ENCODE data around the gene CMPK2.
"Not testable (repeated sequence)": the region's sequence is repeated elsewhere in the genome, so short reads cannot be mapped to it uniquely, and the experiment has no call there.

CMPK2 gene

GRCh38 chr2:6880200-6880733, 14.6 kb upstream of the CMPK2 start:
- no peak for DNase-seq (ENCODE audit: extremely low read depth in 1 of 2, low read depth in 1 of 2)

DNA sequence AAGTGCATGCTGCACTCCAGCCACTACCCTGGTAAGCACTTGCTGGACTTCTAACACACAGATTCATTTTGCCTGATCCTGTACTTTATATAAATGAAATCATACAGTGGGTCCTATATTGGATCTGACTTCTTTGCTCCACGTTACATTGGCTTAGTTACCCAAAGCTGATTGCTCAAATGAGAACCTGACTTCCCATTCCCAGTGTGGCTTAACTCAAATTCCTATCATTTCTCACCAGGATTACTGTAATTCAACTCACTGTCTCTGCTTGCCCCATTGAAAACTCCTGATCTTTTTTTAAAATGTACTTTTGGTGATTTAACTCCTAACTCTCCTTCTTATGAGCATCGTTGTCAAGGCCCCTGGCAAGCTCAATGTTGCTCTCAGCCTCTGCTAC, 13.3 kb upstream of the CMPK2 start:
- no peak for DNase-seq (ENCODE audit: extremely low read depth in 1 of 2, low read depth in 1 of 2)

DNA sequence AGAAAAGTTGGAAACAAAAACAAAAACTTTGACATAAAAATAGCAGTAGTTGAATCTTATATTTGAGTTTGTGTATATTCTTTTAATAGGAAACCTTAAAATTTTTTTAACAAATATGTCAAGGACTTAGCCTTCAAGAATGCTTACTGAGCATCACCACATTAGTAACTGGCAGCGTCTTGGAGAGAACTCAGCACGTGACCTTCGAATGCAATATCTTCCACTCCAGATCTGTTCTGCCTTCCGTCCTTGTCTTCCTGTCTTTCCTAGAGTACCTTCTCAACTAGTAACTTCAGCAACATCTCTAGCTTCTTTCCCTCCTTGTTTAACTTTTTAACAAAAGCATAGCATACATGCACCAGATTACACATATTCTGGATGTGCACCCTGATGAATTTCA, 12.8 kb upstream of the CMPK2 start:
- DNase-seq (ENCODE audit: extremely low read depth in 1 of 2, low read depth in 1 of 2) = no peak

DNA sequence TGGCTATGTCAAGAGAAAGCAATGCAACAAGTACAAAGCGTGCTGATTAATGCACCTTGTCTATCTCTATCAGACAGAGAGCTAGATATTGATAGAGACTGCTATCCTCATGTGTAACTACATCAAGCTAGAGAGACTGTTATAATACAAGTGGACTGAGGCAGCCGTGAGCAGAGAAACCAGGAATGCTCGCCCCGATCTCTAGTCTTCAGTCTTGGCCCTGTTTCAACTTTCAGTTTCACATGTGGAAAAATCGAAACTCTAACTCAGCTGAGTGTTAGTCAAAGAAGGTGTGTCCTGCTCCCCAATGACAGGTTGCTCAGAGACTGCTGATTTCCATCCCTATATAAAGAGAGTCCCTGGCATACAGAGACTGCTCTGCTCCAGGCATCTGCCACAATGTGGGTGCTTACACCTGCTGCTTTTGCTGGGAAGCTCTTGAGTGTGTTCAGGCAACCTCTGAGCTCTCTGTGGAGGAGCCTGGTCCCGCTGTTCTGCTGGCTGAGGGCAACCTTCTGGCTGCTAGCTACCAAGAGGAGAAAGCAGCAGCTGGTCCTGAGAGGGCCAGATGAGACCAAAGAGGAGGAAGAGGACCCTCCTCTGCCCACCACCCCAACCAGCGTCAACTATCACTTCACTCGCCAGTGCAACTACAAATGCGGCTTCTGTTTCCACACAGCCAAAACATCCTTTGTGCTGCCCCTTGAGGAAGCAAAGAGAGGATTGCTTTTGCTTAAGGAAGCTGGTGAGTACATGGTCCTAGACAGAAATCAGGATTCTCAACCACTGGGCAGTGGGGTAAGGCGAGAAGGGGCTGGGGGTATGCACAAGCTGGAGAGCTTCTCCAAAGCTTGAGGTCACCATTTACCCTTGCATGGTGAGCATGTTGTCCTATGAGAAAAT, 11.9 kb upstream of the CMPK2 start, which contains the start of gene RSAD2:
Gene RSAD2, plus strand, starts transcription at position 376 of the 903 bp plus-strand sequence. Its CDS starts 24 bp downstream, at position 400.
- DNase-seq (ENCODE audit: extremely low read depth in 1 of 2, low read depth in 1 of 2) = peak in 1 of 2 donors; percentile 24

DNA sequence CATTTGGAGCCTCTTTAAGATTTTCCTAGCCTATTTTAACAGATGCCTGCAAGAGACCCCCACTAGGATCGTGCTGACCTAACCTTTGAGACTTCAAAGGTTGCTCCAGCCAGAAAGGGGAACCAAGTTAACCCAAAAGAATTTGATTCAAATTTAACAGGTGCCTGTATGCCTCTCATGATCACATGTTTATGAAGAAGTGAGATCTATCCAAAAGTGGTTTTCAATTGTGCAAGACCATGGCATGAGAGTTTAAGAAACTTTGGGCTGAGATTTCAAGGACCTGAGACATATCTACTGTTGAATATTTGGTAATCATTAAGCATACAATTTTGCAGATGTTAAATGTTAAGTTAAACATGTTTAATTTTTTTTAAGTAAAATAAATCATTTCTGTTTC, 10.6 kb upstream of the CMPK2 start:
- no peak for DNase-seq (ENCODE audit: extremely low read depth in 1 of 2, low read depth in 1 of 2)

DNA sequence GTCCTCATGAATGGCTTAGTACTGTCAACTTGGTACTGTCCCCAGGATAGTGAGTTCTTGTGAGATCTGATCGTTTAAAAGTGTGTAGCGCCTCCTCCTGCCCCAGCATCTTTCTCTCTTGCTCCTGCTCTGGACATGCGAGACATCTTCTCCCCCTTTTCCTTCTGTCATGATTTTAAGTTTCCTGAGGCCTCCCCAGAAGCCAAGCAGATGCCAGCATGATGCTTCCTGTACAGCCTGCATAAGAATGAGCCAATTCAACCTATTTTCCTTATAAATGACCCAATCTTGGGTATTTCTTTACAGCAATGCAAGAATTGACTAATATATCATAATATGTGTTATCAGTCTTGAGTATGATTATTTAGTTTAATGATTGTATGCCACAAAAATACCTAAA, 8.3 kb upstream of the CMPK2 start:
- DNase-seq (ENCODE audit: extremely low read depth in 1 of 2, low read depth in 1 of 2) = no peak

DNA sequence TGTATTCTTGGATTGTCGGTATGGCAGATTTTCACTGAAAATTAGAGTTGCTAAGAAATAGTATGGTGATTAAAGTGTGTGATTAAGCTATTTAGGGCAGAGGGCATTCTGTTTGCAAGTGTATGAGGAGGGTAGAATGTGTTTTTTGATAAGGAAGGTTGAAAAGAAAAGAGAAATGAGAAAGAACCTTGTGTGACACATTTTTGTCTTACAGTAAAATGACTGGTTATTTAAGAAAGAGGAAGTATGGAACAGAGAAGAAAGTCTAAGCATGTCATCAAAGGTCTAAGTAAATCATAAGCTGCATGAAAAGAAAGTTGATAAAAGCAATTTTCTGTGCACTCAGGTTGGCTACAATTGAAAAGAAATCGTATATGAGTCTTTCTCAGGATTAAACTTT, 6.7 kb upstream of the CMPK2 start:
- DNase-seq (ENCODE audit: extremely low read depth in 1 of 2, low read depth in 1 of 2) = no peak

DNA sequence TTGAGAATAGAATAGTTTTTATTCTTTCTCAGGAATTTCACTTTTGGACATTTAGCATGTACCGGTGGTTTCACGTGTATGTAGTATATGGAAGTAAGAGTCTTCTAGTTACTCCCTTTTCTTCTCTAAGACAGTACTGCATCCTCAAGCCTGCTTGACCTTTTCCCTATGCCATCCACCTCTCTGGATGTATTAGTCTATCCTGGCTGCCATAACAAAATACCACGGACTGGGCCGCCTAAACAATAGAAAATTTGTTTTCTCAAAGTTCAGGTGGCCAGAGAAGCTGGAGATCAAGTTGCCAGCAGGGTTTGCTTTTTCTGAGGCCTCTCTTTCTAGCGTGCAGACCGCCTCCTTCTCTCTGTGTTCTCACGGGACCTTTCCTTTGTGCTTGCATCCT, 1.3 kb upstream of the CMPK2 start:
- no peak for DNase-seq (ENCODE audit: extremely low read depth in 1 of 2, low read depth in 1 of 2)

DNA sequence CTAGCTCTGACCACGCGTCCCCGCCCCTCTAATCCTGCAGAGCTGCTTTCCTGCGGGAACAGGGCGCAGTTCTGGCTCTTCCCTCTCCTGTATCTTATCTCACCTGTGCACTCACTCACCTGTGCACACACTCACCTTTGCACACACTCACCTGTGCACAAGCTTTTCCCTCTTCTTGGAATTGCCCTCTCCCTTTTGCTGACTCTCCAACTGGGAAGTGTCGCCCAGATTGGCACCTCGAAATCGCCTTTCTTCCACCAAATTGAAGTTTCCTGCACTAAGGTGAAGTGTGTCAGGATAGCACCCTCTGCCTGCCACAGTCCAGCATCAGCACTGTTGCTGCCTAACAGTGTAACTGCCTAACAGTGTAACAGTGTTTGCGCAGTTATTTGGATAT, 566 bp upstream of the CMPK2 start:
- peak in 1 of 2 donors; percentile 8 for DNase-seq (ENCODE audit: extremely low read depth in 1 of 2, low read depth in 1 of 2)

- no peak for DNase-seq (ENCODE audit: extremely low read depth in 1 of 2, low read depth in 1 of 2)
Observed at GRCh38 chr2:6864923-6865345, 773 bp downstream of the CMPK2 start.

DNA sequence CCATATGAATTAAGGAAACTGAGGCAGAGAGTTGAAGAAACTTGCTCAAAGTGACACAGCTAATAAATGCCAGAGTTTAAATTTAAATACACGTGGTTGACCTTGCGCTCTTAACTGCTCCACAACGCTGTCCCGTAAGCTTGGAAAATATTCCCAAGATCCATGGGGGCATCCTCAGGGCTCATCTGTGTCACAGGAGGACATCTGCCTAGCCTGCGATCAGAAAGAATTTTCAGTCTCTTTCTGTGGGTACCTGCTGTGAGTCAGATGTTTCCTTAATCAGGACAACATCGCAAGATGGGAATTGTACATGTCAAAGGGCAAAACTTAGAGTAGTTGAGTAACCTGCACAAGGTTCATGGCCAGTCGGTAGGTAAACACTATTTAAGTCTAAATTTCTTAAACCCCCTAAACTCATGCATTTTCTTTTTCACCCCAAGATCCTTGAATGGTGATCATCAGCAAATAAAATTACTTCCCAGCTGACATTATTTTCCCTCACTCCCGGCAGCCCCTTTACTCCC, 1.4 kb downstream of the CMPK2 start:
- DNase-seq (ENCODE audit: extremely low read depth in 1 of 2, low read depth in 1 of 2) = no peak

DNA sequence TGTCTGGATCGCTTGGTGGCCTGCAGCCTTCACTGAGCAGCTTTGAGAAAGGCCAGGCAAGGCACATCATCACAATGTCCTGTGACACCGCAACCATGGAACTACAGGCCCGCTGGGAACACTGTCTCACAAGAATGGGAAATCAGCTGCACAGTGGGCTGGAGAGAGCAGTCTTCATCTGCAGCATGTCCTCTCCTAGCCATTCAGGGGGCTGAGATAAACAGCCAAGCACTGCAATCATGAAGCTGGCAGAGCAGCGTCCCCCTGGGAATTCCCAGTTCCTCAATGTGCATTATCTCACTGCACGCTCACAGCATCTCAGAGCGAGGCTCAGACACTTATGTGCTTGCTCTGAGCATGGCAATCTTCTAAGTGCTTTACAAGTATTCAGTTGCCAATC, 1.9 kb downstream of the CMPK2 start:
- DNase-seq (ENCODE audit: extremely low read depth in 1 of 2, low read depth in 1 of 2) = no peak

- DNase-seq (ENCODE audit: extremely low read depth in 1 of 2, low read depth in 1 of 2) = no peak
Observed at GRCh38 chr2:6860296-6860695, 5.4 kb downstream of the CMPK2 start.

DNA sequence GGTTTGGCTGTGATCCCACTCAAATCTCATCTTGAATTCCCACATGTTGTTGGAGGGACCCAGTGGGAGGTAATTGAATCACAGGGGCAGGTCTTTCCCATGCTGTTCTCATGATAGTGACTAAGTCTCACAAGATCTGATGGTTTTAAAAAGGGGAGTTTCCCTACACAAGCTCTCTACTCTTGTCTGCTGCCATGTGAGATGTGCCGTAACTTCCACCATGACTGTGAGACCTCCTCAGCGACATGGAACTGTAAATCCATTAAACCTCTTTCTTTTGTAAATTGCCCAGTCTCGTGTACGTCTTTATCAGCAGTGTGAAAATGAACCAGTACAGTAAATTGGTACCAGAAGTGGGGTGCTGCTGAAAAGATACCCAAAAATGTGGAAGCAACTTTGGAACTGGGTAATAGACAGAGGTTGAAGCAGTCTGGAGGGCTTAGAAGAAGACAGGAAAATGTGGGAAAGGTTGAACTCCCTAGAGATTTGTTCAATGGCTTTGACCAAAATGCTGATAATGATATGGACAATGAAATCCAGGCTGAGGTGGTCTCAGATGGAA, 7.2 kb downstream of the CMPK2 start:
- DNase-seq (ENCODE audit: extremely low read depth in 1 of 2, low read depth in 1 of 2) = not testable (repeated sequence)

- DNase-seq (ENCODE audit: extremely low read depth in 1 of 2, low read depth in 1 of 2) = no peak
Observed at GRCh38 chr2:6856548-6856920, 9.2 kb downstream of the CMPK2 start.

GRCh38 chr2:6855860-6856547, 9.7 kb downstream of the CMPK2 start:
- DNase-seq (ENCODE audit: extremely low read depth in 1 of 2, low read depth in 1 of 2) = no peak

DNA sequence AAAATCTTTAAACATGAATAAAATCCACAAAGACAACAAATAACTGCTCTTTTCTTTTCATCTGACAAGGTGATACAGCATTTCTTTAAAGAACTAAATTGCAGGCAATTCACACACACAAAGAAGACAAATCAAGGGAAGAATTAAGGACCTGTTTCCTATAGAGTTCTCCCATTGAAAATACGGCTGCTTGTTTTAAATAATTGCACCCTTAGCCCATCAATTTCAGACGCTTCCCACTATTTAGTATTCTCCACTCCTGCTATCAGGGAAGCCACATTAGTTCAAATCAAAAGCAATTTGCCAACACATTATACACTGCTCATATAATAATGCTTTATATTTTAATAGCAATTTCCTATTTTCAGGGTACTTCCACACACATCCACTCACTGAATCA, 11.3 kb downstream of the CMPK2 start:
- no peak for DNase-seq (ENCODE audit: extremely low read depth in 1 of 2, low read depth in 1 of 2)

DNA sequence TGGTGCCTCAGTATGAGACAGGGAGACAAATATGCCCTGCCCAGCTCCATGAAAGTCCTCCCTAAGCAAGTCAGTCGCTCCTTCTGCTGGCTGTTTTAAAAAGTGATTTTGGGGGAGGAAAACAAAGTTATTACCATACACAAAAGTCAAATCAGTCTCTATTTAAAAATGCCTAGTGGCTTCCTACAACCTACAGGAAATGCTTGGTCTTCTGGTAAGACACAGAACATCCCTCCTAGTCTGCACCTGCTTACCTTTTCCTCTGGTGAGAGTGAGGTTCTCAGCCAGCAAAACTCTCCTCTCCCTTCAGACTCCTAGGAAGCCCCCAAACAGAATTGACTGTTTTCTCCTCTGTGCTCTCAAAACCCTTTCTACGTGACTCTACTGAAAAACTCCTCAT, 13.5 kb downstream of the CMPK2 start:
- no peak for DNase-seq (ENCODE audit: extremely low read depth in 1 of 2, low read depth in 1 of 2)

DNA sequence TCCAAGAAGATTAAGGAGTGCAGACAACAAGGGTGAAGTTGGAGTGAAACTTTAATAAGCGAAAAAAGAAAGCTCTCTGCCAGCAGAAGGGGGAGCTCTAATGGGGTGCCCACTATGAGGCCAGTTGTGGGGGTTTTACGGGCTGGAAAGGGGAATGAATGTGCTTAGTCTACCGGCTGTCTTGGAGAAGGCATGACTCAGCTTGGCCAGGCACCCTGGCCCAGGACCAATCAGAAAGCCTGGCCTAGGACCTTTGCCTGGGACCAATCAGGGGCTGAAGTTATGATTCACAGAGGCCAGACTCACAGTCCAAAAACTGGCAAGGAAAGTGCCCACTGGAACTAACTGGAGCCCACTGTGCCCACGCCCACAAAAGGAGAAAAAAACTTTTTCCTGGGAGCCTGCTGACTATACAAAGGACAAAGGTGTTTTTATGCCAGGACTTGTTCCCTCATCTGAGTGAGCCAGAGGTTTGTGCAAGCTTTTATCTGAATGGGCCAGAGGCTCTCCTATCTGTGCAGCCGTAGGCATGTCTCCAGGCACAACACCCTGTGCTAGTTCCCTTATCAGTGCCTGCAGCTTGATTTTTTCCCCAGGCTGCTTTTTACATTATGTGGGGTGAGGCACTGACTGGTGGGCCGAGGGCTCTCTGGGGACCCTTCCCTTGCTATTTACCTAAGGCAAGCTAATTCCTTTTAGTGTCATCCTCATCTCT, 18.6 kb downstream of the CMPK2 start:
- no peak for DNase-seq (ENCODE audit: extremely low read depth in 1 of 2, low read depth in 1 of 2)

DNA sequence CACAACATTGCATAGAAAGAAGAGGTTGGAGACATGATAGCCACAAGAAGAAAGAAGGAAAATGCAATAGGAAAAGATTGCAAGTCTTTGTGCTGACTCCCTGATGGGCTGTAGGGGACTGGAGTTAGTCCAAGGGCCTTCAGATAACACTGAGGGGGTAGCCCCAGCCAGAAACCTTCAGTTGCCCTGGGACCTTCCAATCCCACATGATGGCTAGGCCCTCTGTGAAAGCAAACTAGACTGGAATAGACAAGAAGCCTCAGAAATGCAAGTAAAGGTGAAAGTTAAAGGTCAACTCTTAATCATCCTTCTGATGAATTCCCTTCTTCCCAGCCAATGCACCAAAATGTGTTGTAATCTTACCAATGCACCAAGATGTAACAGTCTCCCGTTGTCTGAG, 19.2 kb downstream of the CMPK2 start:
- no peak for DNase-seq (ENCODE audit: extremely low read depth in 1 of 2, low read depth in 1 of 2)

- DNase-seq (ENCODE audit: extremely low read depth in 1 of 2, low read depth in 1 of 2) = no peak
Observed at GRCh38 chr2:6845903-6846302, 19.8 kb downstream of the CMPK2 start.
